ENCODE measurements around the gene MRPL52.

GRCh38 chr14:22878271-22879246 lies 48.9 kb downstream of the MRPL52 start:
- no peak for TF ChIP-seq CTCF (IDR thresholded peaks at IDR 0.05)
- TF ChIP-seq POLR2AphosphoS5 (IDR thresholded peaks at IDR 0.05) = no peak
- TF ChIP-seq POLR2A (IDR thresholded peaks at IDR 0.05) = no peak
